Measurements from ENCODE around the gene ADGRL3.
A peak's percentile ranks its signal among the peaks of the same experiment; 100 is the strongest.
"Not testable (repeated sequence)": the region's sequence is repeated elsewhere in the genome, so short reads cannot be mapped to it uniquely, and the experiment has no call there.

The ADGRL3 gene

GRCh38 chr4:61375301-61375700 lies 175.2 kb downstream of the ADGRL3 start:
- no peak overlapping the region for H3K4me3 ChIP-seq (ENCODE audit: control insufficient read depth, low read depth, low read length)
- peak; percentile 6 for DNase-seq (ENCODE audit: low read depth)
- TF ChIP-seq, protein P1, sequence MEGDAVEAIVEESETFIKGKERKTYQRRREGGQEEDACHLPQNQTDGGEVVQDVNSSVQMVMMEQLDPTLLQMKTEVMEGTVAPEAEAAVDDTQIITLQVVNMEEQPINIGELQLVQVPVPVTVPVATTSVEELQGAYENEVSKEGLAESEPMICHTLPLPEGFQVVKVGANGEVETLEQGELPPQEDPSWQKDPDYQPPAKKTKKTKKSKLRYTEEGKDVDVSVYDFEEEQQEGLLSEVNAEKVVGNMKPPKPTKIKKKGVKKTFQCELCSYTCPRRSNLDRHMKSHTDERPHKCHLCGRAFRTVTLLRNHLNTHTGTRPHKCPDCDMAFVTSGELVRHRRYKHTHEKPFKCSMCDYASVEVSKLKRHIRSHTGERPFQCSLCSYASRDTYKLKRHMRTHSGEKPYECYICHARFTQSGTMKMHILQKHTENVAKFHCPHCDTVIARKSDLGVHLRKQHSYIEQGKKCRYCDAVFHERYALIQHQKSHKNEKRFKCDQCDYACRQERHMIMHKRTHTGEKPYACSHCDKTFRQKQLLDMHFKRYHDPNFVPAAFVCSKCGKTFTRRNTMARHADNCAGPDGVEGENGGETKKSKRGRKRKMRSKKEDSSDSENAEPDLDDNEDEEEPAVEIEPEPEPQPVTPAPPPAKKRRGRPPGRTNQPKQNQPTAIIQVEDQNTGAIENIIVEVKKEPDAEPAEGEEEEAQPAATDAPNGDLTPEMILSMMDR (conservative IDR thresholded peaks at IDR 0.05; ENCODE audit: control insufficient read depth, insufficient read depth, low read depth, low read length): no peak

GRCh38 chr4:61376301-61376700 lies 176.2 kb downstream of the ADGRL3 start:
- TF ChIP-seq, protein P1 (conservative IDR thresholded peaks at IDR 0.05; ENCODE audit: control insufficient read depth, insufficient read depth, low read depth, low read length): no peak
- H3K4me3 ChIP-seq (ENCODE audit: control insufficient read depth, low read depth, low read length): no peak overlapping the region
- DNase-seq (ENCODE audit: low read depth): no peak

DNA sequence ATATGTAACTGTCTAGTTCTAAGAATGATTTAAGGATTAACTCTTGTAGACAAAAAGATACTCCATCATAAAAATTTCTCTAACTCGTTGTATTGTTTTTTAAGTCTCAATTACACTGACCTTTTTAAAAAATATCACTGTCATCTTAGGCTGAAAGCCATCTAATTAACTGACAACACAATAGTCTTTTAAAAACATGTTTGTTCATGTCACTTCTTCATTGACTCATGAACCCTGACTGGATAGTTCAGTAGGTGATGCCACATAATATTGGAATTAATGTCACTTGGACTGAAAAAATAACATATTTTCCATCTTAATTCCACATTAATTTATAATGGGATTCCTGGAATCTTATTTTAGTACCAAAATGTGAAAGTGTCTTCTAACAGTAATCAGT lies 179.3 kb downstream of the ADGRL3 start:
- H3K4me3 ChIP-seq (ENCODE audit: control insufficient read depth, low read depth, low read length): no peak overlapping the region
- TF ChIP-seq, protein P1 (conservative IDR thresholded peaks at IDR 0.05; ENCODE audit: control insufficient read depth, insufficient read depth, low read depth, low read length): no peak
- DNase-seq (ENCODE audit: low read depth): no peak

DNA sequence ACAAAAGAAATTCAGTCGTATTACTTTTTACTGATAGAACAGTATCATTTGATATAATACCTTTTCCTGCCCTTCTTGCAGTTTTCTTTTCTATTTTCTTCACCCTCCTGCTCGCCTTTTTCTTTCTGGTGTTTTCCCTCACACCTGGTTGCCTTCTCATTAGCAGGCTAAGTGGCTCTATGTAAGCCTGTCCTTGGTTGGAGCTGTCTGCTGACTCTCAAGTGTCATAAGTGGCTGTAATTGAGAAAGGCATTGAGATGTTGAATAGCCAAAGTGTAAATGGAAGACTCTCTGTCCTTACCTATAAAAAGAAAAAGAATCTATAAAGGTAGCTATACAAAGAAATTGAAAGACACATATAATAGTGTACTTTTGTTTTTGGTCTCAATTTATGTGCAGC lies 180.7 kb downstream of the ADGRL3 start:
- TF ChIP-seq, protein P1 (conservative IDR thresholded peaks at IDR 0.05; ENCODE audit: control insufficient read depth, insufficient read depth, low read depth, low read length): no peak

GRCh38 chr4:61385256-61385655 lies 185.1 kb downstream of the ADGRL3 start:
- DNase-seq (ENCODE audit: low read depth): no peak
- no peak overlapping the region for H3K4me3 ChIP-seq (ENCODE audit: control insufficient read depth, low read depth, low read length)
- TF ChIP-seq, protein P1 (conservative IDR thresholded peaks at IDR 0.05; ENCODE audit: control insufficient read depth, insufficient read depth, low read depth, low read length): no peak

More for the DNA sequence above, 180.7 kb downstream of the ADGRL3 start:
- no peak for DNase-seq (ENCODE audit: low read depth)
- H3K4me3 ChIP-seq (ENCODE audit: control insufficient read depth, low read depth, low read length): no peak overlapping the region

GRCh38 chr4:61387372-61387771 lies 187.2 kb downstream of the ADGRL3 start:
- not testable (repeated sequence) for H3K4me3 ChIP-seq (ENCODE audit: control insufficient read depth, low read depth, low read length); DNase-seq (ENCODE audit: low read depth)

- no peak for DNase-seq (ENCODE audit: low read depth)
- no peak overlapping the region for H3K4me3 ChIP-seq (ENCODE audit: control insufficient read depth, low read depth, low read length)
- TF ChIP-seq, protein P1 (conservative IDR thresholded peaks at IDR 0.05; ENCODE audit: control insufficient read depth, insufficient read depth, low read depth, low read length): no peak
These were observed 189.5 kb downstream of the ADGRL3 start for GRCh38 chr4:61389640-61390039.
